A549 (cell line): Measurements from ENCODE around the gene PXDC1.

Source experiments
- HMGXB4 ChIP-seq: fragments of 250-450 bp; sonication (Bioruptor Pico); IDR thresholded peaks from 2 replicates; pipeline ENCODE4 v1.5.0; 2021; ENCODE audit warnings: mild to moderate bottlenecking, moderate library complexity, borderline replicate concordance
- USF2 ChIP-seq: fragments of 450-650 bp; IDR thresholded peaks from 2 replicates; pipeline ENCODE4 v1.6.1; 2014; ENCODE audit warnings: antibody characterized with exemption
- TF ChIP-seq, protein P1 (sequence below): fragments of 200-600 bp; sonication (generic); IDR thresholded peaks from 2 replicates; pipeline ENCODE4 v1.6.1; 2016; ENCODE audit warnings: antibody characterized with exemption, mild to moderate bottlenecking, moderate library complexity
- TF ChIP-seq, protein P2 (sequence below): fragments of >200 bp; sonication (Bioruptor Twin); formaldehyde crosslinking; IDR thresholded peaks from 3 replicates; pipeline ENCODE4 v1.5.1; 2016
- TF ChIP-seq, protein P3 (sequence below): fragments of 150-350 bp; IDR thresholded peaks from 2 replicates; pipeline ENCODE4 v1.6.1; 2014; ENCODE audit warnings: low read depth, mild to moderate bottlenecking, low read length

- TF ChIP-seq, protein P1, sequence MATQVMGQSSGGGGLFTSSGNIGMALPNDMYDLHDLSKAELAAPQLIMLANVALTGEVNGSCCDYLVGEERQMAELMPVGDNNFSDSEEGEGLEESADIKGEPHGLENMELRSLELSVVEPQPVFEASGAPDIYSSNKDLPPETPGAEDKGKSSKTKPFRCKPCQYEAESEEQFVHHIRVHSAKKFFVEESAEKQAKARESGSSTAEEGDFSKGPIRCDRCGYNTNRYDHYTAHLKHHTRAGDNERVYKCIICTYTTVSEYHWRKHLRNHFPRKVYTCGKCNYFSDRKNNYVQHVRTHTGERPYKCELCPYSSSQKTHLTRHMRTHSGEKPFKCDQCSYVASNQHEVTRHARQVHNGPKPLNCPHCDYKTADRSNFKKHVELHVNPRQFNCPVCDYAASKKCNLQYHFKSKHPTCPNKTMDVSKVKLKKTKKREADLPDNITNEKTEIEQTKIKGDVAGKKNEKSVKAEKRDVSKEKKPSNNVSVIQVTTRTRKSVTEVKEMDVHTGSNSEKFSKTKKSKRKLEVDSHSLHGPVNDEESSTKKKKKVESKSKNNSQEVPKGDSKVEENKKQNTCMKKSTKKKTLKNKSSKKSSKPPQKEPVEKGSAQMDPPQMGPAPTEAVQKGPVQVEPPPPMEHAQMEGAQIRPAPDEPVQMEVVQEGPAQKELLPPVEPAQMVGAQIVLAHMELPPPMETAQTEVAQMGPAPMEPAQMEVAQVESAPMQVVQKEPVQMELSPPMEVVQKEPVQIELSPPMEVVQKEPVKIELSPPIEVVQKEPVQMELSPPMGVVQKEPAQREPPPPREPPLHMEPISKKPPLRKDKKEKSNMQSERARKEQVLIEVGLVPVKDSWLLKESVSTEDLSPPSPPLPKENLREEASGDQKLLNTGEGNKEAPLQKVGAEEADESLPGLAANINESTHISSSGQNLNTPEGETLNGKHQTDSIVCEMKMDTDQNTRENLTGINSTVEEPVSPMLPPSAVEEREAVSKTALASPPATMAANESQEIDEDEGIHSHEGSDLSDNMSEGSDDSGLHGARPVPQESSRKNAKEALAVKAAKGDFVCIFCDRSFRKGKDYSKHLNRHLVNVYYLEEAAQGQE = no peak
- TF ChIP-seq, protein P2, sequence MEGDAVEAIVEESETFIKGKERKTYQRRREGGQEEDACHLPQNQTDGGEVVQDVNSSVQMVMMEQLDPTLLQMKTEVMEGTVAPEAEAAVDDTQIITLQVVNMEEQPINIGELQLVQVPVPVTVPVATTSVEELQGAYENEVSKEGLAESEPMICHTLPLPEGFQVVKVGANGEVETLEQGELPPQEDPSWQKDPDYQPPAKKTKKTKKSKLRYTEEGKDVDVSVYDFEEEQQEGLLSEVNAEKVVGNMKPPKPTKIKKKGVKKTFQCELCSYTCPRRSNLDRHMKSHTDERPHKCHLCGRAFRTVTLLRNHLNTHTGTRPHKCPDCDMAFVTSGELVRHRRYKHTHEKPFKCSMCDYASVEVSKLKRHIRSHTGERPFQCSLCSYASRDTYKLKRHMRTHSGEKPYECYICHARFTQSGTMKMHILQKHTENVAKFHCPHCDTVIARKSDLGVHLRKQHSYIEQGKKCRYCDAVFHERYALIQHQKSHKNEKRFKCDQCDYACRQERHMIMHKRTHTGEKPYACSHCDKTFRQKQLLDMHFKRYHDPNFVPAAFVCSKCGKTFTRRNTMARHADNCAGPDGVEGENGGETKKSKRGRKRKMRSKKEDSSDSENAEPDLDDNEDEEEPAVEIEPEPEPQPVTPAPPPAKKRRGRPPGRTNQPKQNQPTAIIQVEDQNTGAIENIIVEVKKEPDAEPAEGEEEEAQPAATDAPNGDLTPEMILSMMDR = no peak
- no peak for TF ChIP-seq USF2
- TF ChIP-seq, protein P3, sequence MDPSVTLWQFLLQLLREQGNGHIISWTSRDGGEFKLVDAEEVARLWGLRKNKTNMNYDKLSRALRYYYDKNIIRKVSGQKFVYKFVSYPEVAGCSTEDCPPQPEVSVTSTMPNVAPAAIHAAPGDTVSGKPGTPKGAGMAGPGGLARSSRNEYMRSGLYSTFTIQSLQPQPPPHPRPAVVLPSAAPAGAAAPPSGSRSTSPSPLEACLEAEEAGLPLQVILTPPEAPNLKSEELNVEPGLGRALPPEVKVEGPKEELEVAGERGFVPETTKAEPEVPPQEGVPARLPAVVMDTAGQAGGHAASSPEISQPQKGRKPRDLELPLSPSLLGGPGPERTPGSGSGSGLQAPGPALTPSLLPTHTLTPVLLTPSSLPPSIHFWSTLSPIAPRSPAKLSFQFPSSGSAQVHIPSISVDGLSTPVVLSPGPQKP = no peak
- TF ChIP-seq HMGXB4 (CRISPR knock-in tag) = no peak
These were observed 4.3 kb downstream of the PXDC1 start for GRCh38 chr6:3747100-3747737.
